ENCODE measurements around the gene FLNC. TPM values are rescaled to one million over a fixed set of nuclear protein-coding genes. Genes with fewer than 3 reads are reported as not detected.
A peak's percentile ranks its signal among the peaks of the same experiment; 100 is the strongest.

Gene FLNC
- polyA plus RNA-seq, 1 of the 3 experiments (the other 2 are of a cell fraction) = 43.7 TPM

- TF ChIP-seq USF1 (IDR thresholded peaks at IDR 0.05; ENCODE audit: borderline replicate concordance, low read depth) (no peak), JUND (IDR thresholded peaks at IDR 0.05) (no peak), TCF12 (IDR thresholded peaks at IDR 0.05) (no peak), MAX (IDR thresholded peaks at IDR 0.05; ENCODE audit: low read depth) (peak; percentile 52; the same call in 1 of the 2 replicates), ZBTB33 (IDR thresholded peaks at IDR 0.05; ENCODE audit: borderline replicate concordance, low read depth) (no peak), CTCF (IDR thresholded peaks at IDR 0.05) (no peak), GABPA (IDR thresholded peaks at IDR 0.05; ENCODE audit: low read depth) (no peak)
These were observed at the start of gene FLNC (continued) for GRCh38 chr7:128830231-128831177.

GRCh38 chr7:128781126-128781525 lies 49.1 kb upstream of the FLNC start:
- H3K79me2 ChIP-seq (ENCODE audit: insufficient read depth) = no peaks in the 10 kb centered on the region
- no peak overlapping the region for H3K9ac ChIP-seq
- H3K36me3 ChIP-seq (replicated peaks in 1 of 2; ENCODE audit: control insufficient read depth in 1 of 2, insufficient read depth in 2 of 2, low read length in 1 of 2) = no peaks in the 10 kb centered on the region
- no peak overlapping the region for H3K4me2 ChIP-seq
- TF ChIP-seq TAF1 (IDR thresholded peaks at IDR 0.05; ENCODE audit: borderline replicate concordance, low read depth, low read length) (no peak), PBX3 (IDR thresholded peaks at IDR 0.05) (no peak), YY1 (IDR thresholded peaks at IDR 0.05; ENCODE audit: low read depth) (no peak), FOXJ3 (CRISPR knock-in tag; IDR thresholded peaks at IDR 0.05) (no peak), GABPA (IDR thresholded peaks at IDR 0.05; ENCODE audit: low read depth) (no peak), CHD2 (IDR thresholded peaks at IDR 0.05; ENCODE audit: low read length, partially characterized antibody) (no peak), MAX (IDR thresholded peaks at IDR 0.05; ENCODE audit: low read depth) (no peak)
- no peak overlapping the region for H3K4me3 ChIP-seq (ENCODE audit: low read depth in 2 of 2, low read length in 1 of 2)
- H3K9me3 ChIP-seq = peaks cover 13% of the 10 kb centered on the region
- ChIA-PET POLR2A (interaction anchor here (0.7 to 1.1 kb wide), 2 partner anchors 10 to 11 kb away, joined by 3 read pairs; no protein-coding TSS in a partner anchor), CTCF (interaction anchor here (1.1 to 2.4 kb wide), 5 partner anchors 11 to 310 kb away, joined by 3 to 7 read pairs (median 4); partner anchors contain the start of gene CALU)
- peaks cover 0 to 8% of the 10 kb centered on the region in 2 experiments; a peak in 1 of 4 replicates for H3K4me1 ChIP-seq (ENCODE audit: control insufficient read depth in 1 of 2, insufficient read depth in 2 of 2, low read depth in 1 of 2, low read length in 1 of 2)
- H3K27me3 ChIP-seq (ENCODE audit: insufficient read depth) = no peaks in the 10 kb centered on the region
- no peak for DNase-seq
- H3K27ac ChIP-seq (ENCODE audit: low read depth in 2 of 2, low read length in 1 of 2) = no peak overlapping the region
- no peaks in the 10 kb centered on the region for H3K9me2 ChIP-seq
- no peak overlapping the region for H2AFZ ChIP-seq (ENCODE audit: low read depth)
- H3F3A ChIP-seq (replicated peaks; ENCODE audit: insufficient read depth) = peaks cover 18% of the 10 kb centered on the region
- no peaks in the 10 kb centered on the region for H4K20me1 ChIP-seq (ENCODE audit: insufficient read depth)
- WGBS (ENCODE audit: low lambda C conversion rate) = 87% methylated on average over 5 of the region's 5 CpGs

Measured in SK-N-SH (cell line).